HEK293 (cell line): ENCODE results near the gene CORO7.

Experiments used
- CTCF ChIA-PET: fragments of 350-600 bp; formaldehyde crosslinking; extraction: SDS; loops from one replicate; lab custom pipeline; 2021; ENCODE audit warnings: antibody characterized with exemption; lab: Yijun Ruan, JAX
- POLR2A ChIA-PET: fragments of 300-600 bp; formaldehyde crosslinking; extraction: SDS; loops from one replicate; lab custom pipeline; 2020; ENCODE audit warnings: antibody characterized with exemption, inconsistent platforms; lab: Yijun Ruan, JAX
- H3K27ac ChIP-seq: fragments of 200-500 bp; sonication (Bioruptor generic); 2 replicates; pipeline ENCODE4 v1.5.1; 2014; ENCODE audit warnings: low read depth, low read length, control low read depth, inconsistent platforms; ENCODE audit errors: extremely low read depth
- H3K36me3 ChIP-seq, 2 experiments: fragments of 200-500 bp in 1 of 2; sonication (Bioruptor generic) in 1 of 2; 1 replicate in 1 of 2; 2 replicates in 1 of 2; pipeline ENCODE4 v1.5.1; 2014 to 2017; ENCODE audit warnings: inconsistent platforms in 2 of 2, low read length in 2 of 2; ENCODE audit not compliant: control insufficient read depth in 2 of 2, insufficient read depth in 1 of 2
- H3K4me1 ChIP-seq: fragments of 200-500 bp; sonication (Bioruptor generic); 2 replicates; pipeline ENCODE4 v1.5.1; 2014; ENCODE audit warnings: mild to moderate bottlenecking, low read length, inconsistent platforms; ENCODE audit not compliant: control insufficient read depth, insufficient read depth
- H3K4me3 ChIP-seq: 2 replicates; pipeline ENCODE4 v1.5.1; 2011; ENCODE audit warnings: low read depth, mild to moderate bottlenecking, control low read depth, low read length, moderate library complexity
- H3K9me3 ChIP-seq: fragments of 200-500 bp; sonication (Bioruptor generic); 2 replicates; pipeline ENCODE4 v1.5.1; 2014; ENCODE audit warnings: low read depth, low read length, inconsistent platforms; ENCODE audit not compliant: control insufficient read depth, insufficient read depth
- GFI1B ChIP-seq: fragments of 450-650 bp; formaldehyde crosslinking; IDR thresholded peaks from 2 replicates; pipeline ENCODE4 v1.5.1; 2016; ENCODE audit warnings: missing biosample characterization, missing genetic modification characterization
- GLIS2 ChIP-seq: fragments of 450-650 bp; formaldehyde crosslinking; IDR thresholded peaks from 2 replicates; pipeline ENCODE4 v1.5.1; 2016; ENCODE audit warnings: missing biosample characterization, missing genetic modification characterization
- IKZF3 ChIP-seq: fragments of 450-650 bp; IDR thresholded peaks from 2 replicates; pipeline ENCODE4 v1.5.0; 2018; ENCODE audit warnings: missing biosample characterization, mild to moderate bottlenecking, missing genetic modification characterization, moderate library complexity
- KLF16 ChIP-seq: fragments of 450-650 bp; formaldehyde crosslinking; IDR thresholded peaks from 2 replicates; pipeline ENCODE4 v1.5.1; 2017; ENCODE audit warnings: missing biosample characterization, missing genetic modification characterization
- REST ChIP-seq: fragments of 450-650 bp; formaldehyde crosslinking; IDR thresholded peaks from 2 replicates; pipeline ENCODE4 v1.5.1; 2016; ENCODE audit warnings: missing biosample characterization, missing genetic modification characterization
- TRIM28 ChIP-seq: IDR thresholded peaks from 2 replicates; pipeline ENCODE4 v1.6.1; 2011; ENCODE audit warnings: low read length, control low read depth, borderline replicate concordance
- ZBTB11 ChIP-seq: fragments of 450-650 bp; formaldehyde crosslinking; conservative IDR thresholded peaks from 2 replicates; pipeline ENCODE4 v1.5.1; 2016; ENCODE audit warnings: low read depth, missing biosample characterization, missing genetic modification characterization
- ZNF114 ChIP-seq: fragments of 450-650 bp; formaldehyde crosslinking; IDR thresholded peaks from 2 replicates; pipeline ENCODE4 v1.5.0; 2017; ENCODE audit warnings: missing biosample characterization, missing genetic modification characterization
- ZNF202 ChIP-seq: fragments of 450-650 bp; formaldehyde crosslinking; IDR thresholded peaks from 2 replicates; pipeline ENCODE4 v1.5.1; 2016; ENCODE audit warnings: missing biosample characterization, missing genetic modification characterization, borderline replicate concordance
- ZNF274 ChIP-seq, 2 experiments: fragments of 200-500 bp in 1 of 2; fragments of 450-650 bp in 1 of 2; sonication (Bioruptor generic) in 1 of 2; formaldehyde crosslinking in 1 of 2; IDR thresholded peaks; 2 replicates each; pipeline versions ENCODE4 v1.5.1 to v1.6.1; 2014 to 2016; ENCODE audit warnings: borderline replicate concordance in 1 of 2, inconsistent platforms in 1 of 2, low read length in 1 of 2, missing biosample characterization in 1 of 2, missing genetic modification characterization in 1 of 2
- ZNF302 ChIP-seq: fragments of 450-650 bp; formaldehyde crosslinking; IDR thresholded peaks from 2 replicates; pipeline ENCODE4 v1.5.1; 2016; ENCODE audit warnings: missing biosample characterization, missing genetic modification characterization, low read depth
- ZNF423 ChIP-seq: fragments of 450-650 bp; formaldehyde crosslinking; IDR thresholded peaks from 2 replicates; pipeline ENCODE4 v1.5.1; 2016; ENCODE audit warnings: missing biosample characterization, missing genetic modification characterization
- ZNF513 ChIP-seq: fragments of 450-650 bp; IDR thresholded peaks from 2 replicates; pipeline ENCODE4 v1.5.1; 2018; ENCODE audit warnings: missing biosample characterization, missing genetic modification characterization
- ZNF558 ChIP-seq: fragments of 450-650 bp; formaldehyde crosslinking; IDR thresholded peaks from 2 replicates; pipeline ENCODE4 v1.5.1; 2016; ENCODE audit warnings: missing biosample characterization, missing genetic modification characterization
- ZNF561 ChIP-seq: fragments of 450-650 bp; IDR thresholded peaks from 2 replicates; pipeline ENCODE4 v1.5.1; 2018; ENCODE audit warnings: missing biosample characterization, missing genetic modification characterization, borderline replicate concordance
- ZNF571 ChIP-seq: fragments of 450-650 bp; formaldehyde crosslinking; IDR thresholded peaks from 2 replicates; pipeline ENCODE4 v1.5.0; 2017; ENCODE audit warnings: missing biosample characterization, missing genetic modification characterization
- ZNF610 ChIP-seq: fragments of 450-650 bp; formaldehyde crosslinking; IDR thresholded peaks from 2 replicates; pipeline ENCODE4 v1.5.1; 2016; ENCODE audit warnings: missing biosample characterization, missing genetic modification characterization, borderline replicate concordance
- ZNF792 ChIP-seq: fragments of 450-650 bp; formaldehyde crosslinking; IDR thresholded peaks from 2 replicates; pipeline ENCODE4 v1.5.1; 2016; ENCODE audit warnings: missing biosample characterization, missing genetic modification characterization
- ZNF843 ChIP-seq: fragments of 450-650 bp; formaldehyde crosslinking; IDR thresholded peaks from 2 replicates; pipeline ENCODE4 v1.5.1; 2016; ENCODE audit warnings: missing biosample characterization, missing genetic modification characterization
- TF ChIP-seq, protein P1 (sequence below): fragments of 450-650 bp; formaldehyde crosslinking; IDR thresholded peaks from 2 replicates; pipeline ENCODE4 v1.5.1; 2016; ENCODE audit warnings: missing biosample characterization, missing genetic modification characterization
- TF ChIP-seq, protein P2 (sequence below): fragments of 450-650 bp; formaldehyde crosslinking; IDR thresholded peaks from 2 replicates; pipeline ENCODE4 v1.5.1; 2016; ENCODE audit warnings: missing biosample characterization, missing genetic modification characterization

The CORO7 gene

GRCh38 chr16:4328046-4328781, 88.2 kb downstream of the CORO7 start (continued):
- TF ChIP-seq ZNF561 (tag by site-specific recombination) (no peak), GLIS2 (tag by site-specific recombination) (peak; percentile 51), REST (no peak), ZNF274 (IDR thresholded peaks at IDR 0.05; ENCODE audit: low read length) (no peak), ZNF274 (tag by site-specific recombination; IDR thresholded peaks at IDR 0.05; ENCODE audit: borderline replicate concordance) (no peak)
- TF ChIP-seq, protein P1, sequence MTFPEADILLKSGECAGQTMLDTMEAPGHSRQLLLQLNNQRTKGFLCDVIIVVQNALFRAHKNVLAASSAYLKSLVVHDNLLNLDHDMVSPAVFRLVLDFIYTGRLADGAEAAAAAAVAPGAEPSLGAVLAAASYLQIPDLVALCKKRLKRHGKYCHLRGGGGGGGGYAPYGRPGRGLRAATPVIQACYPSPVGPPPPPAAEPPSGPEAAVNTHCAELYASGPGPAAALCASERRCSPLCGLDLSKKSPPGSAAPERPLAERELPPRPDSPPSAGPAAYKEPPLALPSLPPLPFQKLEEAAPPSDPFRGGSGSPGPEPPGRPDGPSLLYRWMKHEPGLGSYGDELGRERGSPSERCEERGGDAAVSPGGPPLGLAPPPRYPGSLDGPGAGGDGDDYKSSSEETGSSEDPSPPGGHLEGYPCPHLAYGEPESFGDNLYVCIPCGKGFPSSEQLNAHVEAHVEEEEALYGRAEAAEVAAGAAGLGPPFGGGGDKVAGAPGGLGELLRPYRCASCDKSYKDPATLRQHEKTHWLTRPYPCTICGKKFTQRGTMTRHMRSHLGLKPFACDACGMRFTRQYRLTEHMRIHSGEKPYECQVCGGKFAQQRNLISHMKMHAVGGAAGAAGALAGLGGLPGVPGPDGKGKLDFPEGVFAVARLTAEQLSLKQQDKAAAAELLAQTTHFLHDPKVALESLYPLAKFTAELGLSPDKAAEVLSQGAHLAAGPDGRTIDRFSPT (tag by site-specific recombination): no peak
- TF ChIP-seq, all 188 proteins: peak for 3

GRCh38 chr16:4327386-4328045, 88.9 kb downstream of the CORO7 start:
- H3K9me3 ChIP-seq: no peaks in the 10 kb centered on the region
- no peak for TF ChIP-seq KLF16 (tag by site-specific recombination)
- no peak for TF ChIP-seq IKZF3
- TF ChIP-seq ZBTB11 (tag by site-specific recombination): no peak
- TF ChIP-seq ZNF843 (tag by site-specific recombination): no peak
- no peak for TF ChIP-seq ZNF302 (tag by site-specific recombination)
- TF ChIP-seq, protein P2, sequence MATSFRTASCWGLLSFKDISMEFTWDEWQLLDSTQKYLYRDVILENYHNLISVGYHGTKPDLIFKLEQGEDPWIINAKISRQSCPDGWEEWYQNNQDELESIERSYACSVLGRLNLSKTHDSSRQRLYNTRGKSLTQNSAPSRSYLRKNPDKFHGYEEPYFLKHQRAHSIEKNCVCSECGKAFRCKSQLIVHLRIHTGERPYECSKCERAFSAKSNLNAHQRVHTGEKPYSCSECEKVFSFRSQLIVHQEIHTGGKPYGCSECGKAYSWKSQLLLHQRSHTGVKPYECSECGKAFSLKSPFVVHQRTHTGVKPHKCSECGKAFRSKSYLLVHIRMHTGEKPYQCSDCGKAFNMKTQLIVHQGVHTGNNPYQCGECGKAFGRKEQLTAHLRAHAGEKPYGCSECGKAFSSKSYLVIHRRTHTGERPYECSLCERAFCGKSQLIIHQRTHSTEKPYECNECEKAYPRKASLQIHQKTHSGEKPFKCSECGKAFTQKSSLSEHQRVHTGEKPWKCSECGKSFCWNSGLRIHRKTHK (tag by site-specific recombination): no peak
- TF ChIP-seq ZNF114: no peak
- no peak for TF ChIP-seq ZNF202 (tag by site-specific recombination)
- TF ChIP-seq GFI1B (tag by site-specific recombination): no peak
- no peak for TF ChIP-seq ZNF610 (tag by site-specific recombination)
- no peak for TF ChIP-seq ZNF423 (tag by site-specific recombination)
- TF ChIP-seq ZNF513 (tag by site-specific recombination): no peak
- no peak for TF ChIP-seq ZNF792 (tag by site-specific recombination)
- no peak for TF ChIP-seq ZNF558 (tag by site-specific recombination)
- no peak for TF ChIP-seq ZNF571 (tag by site-specific recombination)
- TF ChIP-seq TRIM28: no peak
- ChIA-PET POLR2A (no interaction called here), CTCF (interaction anchor here (0.6 to 2.1 kb wide), 6 partner anchors 15 to 159 kb away, joined by 3 to 6 read pairs (median 4); no protein-coding TSS in a partner anchor)
- H3K36me3 ChIP-seq: peaks cover 0 to 5% of the 10 kb centered on the region in 2 experiments; a peak in 1 of 3 replicates
- H3K27ac ChIP-seq: no peak overlapping the region
- H3K4me1 ChIP-seq: no peaks in the 10 kb centered on the region
- H3K4me3 ChIP-seq: no peak overlapping the region
